ENCODE data around the gene ZFHX3.

The ZFHX3 gene

DNA sequence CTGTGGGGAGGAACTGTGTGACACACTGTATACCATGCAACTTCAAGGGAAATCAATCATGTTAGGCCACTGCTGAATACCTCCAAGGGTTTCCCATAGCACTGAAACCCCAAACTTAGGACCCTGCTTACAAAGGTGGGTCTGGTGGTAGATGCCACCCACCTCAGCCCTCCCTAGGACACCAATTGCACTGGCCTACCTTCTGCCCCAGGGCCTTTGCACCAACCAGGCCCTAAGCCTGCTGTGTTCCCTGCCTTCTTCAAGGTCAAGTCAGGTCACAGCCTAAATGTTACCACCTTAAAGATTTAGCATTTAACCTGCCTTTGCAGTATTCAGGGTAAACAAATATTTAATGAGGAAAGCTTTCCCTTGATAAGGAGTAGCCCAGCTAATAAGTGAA lies 185.8 kb downstream of the ZFHX3 start:
- no peak for DNase-seq

DNA sequence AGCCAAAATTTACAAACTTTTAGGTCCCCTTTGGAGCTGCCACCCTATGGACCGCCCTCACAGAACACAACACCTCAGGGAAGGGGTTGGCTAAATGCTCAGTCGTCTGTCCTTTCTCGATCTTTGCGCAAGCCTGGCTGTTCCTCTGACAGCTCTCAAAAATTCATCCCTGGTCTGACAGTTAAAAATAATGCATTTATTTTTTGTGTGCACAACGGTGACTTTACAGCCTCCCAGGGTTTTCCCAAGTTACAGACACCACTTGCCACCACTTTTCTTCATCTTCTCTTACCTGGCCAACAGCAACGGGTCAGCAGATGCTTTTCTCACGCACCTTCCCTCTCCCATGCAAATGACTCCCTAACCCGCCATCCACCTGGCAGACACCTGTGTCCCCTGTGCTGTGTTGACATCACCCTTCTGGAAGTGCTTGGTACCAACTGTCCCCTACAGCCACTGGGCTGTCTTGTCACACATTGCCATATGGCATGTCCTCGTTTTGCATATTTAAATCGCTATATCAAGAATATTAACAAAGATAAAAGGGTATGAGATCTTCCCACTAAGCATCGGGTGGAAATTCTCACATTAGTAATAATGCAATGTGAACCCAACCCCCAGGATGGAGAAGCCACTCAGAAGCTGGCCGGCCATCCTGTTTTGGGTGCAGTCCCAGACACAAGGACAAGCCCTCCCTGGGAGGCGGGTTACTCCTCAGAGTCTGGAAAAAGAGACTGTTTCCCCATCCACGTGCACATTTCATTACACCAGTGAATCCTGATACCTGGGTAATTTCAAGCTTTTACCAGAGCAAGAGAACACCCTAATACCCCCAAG lies 187.0 kb downstream of the ZFHX3 start:
- no peak for DNase-seq

DNA sequence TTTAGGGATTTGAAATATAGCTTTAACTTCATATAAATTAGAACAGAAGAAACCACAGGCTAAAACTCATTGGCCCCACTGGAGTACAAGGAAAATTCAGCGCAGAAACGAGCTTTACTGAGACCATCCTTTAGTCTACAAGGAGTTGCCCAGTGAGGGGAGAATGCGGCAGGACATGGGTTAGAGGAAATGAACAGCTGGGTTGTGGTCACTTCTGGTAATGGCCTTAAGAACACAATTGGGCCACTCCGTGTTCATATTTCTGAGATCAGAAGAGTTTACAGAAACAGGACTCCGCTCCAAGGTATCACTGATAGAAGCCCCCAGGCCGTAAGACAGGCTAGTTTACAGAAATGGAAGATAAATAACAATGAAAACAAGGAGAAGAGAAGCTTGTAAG lies 188.3 kb downstream of the ZFHX3 start:
- no peak for DNase-seq

DNA sequence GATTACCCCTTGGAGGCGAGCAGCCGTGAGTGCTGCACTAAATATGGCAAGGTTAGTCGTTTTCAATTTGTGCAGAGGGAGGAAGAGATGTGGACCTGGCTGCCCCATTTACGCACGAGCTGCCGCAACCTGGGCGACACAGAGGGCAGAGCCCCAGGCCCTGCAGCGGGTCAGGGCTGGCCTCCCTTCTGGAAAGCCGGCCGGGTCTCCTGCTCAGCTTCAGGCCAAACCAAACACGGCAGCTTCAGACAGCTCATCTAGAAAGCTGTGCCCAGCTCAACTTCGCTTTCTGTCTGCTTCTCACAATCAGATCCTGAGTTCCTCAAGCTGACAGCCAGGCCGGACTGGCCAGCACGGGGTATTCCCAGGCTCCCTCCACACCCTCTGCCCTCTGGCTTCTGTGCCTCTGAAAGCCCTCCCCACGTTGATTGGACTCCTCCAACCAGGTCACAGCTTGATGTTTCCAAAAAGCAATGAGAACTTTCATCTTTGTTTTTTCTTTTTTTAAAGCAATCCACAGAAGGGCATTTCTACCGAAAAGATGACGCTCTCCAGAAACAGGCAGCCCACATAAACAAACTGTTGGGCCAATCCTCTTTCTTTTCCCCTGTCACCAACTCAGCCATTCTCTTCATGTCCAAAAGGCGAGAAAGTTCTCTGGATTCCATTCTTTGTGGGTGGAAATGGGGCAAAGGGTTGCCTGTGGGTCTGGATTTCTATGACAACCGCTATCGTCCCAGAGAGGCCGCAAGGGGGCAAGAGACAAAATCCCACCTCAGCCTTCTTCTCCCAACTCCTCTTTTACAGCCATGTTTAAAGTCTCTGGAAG lies 189.0 kb downstream of the ZFHX3 start:
- DNase-seq, result no peak

DNA sequence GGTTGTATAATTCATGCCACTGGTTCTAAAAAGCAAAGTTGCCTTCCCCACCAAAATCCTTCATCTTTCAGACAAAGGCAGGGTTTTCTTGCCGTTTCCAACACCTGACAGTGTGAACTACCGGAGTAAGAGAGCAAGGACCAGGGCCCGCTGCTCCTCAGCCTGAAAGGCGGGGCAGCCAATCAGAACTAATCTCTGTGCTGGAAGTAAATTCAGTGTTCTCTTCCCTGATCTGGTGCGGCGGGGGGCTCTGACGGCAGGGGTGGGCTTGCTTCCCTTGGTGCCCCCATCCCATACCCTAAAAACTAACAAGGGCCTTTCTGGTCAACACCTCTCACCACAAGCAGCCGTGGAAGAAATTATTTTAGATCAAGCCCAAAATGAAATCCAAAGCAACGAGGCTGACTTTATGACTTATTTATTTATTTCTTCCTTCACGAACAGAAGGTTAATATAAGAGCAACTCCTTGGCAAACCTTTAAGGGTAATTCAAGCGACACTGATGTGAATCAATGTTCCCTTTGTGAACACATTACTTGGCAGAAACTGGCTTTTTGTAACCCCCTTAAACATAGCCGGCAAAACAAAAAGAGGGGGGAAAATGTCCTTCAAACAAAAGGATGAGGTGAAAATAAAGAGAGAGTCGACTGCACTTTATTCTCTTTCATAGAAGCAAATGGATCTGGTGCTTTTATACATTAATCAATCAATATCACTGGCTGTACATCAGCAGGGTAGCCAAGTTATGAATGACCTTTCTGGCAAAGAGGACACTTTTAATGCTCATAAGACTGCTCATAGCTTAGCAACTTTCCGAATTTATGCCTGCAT lies 189.9 kb downstream of the ZFHX3 start:
- DNase-seq, result no peak

DNA sequence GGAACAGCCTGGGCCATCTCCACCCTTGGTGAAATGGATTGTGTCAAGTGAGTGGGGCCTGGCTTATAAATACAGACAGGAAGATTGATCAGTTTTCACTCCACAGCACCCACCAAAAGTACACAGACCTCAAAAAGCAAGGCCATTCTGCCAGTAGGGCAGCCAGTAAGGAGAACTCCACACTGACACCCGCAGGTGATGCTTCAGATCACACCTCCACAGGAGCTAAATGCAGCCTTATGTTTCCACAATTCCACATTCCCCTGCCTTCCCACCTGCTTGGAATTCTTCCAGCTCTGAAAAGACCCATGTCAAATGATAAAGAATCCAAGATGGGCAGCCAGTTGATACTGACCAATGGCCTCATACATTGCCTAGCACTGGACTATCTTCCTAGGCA lies 191.1 kb downstream of the ZFHX3 start:
- DNase-seq, result no peak

DNA sequence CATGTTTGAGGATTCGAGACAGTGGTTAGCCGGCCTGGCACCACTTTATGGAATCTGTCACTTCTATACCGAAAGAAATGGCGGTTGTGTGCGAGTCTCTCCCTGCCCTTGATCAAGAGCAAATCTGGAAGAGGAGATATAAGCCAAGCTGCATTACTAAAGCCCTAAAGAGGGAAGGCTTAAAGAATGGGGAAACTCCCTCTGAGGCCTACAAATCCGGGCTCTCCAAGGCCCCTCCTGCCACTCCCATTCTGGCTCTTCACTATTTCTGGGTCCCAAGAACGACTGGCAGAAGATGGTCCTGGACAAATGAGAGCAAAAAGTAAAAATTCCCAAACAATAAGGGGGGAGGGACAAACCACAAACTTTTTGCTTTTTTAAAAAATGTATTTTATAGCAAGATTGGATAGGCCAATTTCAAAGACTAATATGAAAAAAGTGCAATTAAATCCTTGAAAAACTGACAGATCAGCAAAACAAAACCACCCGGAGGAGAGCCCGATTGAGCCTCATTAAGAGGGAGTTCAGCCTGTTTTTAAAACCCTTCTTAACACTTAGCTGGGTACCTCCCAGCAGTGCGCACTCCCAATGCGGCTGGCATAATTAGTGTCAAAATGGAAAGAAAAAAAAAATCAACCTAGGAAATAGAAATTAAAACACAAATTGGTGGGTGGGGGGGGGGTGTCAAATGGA lies 193.5 kb downstream of the ZFHX3 start:
- no peak for DNase-seq

DNA sequence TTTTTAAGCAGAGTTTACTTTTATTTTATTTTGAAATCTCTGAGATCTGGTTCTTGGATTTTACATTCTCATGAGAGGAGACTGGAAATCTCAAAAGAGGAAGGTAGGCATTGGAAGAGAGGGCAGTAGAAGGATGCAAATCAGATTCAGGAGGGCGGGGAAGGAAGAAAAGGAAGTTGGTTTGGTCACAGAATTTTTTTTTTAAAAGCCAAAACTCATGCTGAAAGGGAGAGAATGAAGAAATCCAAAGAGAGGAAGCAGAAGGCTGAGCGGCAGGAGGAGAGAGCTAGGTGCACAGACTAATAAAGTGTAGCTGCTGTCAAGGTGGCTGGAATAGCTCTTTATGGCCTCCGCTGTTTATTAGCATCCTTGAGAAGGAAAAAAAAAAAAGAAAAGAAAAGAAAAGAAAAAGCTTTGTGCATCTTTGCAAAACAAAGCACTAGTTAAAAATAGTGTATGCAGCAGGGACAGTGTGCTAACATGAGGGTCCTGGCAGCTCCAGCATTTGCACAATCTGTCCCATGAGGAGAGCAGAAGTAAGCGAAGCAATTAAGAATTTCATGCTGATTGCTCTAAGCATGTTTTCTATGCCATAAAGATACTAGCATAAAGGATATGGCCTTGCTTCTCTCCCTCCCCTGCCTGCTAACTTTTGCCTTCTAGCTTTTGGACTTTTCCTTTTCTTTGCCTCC lies 194.2 kb downstream of the ZFHX3 start:
- DNase-seq, result no peak

DNA sequence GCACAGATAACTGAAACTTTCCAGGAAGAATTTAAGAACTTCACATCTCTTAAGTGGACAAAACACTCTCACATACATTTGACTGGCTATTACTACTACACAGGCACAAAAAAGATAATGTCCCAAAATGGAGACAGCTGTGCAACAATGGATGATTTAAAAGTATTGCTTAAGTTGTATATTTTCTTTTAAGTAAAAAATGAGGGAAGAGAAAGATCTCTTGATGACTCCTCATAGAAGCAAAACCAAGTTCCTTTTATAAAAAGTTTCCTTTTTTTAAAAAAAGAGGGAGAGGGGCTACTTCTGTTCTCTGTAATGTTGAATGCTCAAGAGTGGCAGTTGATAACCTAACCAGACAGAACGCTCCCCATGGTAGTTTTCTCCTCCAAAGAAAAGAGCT lies 195.5 kb downstream of the ZFHX3 start:
- DNase-seq, result no peak

DNA sequence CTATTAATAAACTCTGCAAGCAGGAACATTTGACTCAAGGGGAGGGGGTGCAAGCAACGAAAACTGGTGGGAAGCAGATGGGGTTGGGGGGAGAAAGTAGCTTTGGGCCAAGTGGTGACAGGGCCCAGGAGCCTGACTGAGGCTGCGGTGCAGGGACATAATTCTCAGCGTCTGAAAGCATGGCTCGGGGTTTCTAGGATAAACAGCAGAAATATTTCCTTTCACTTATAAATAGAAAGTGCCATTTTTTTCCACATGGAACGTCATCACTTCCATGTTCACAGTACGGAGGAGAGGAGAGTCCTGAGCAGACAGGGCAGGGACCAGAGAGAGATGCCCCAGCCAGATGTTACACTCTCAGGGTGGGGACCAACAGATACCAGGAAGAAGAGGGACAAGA lies 197.1 kb downstream of the ZFHX3 start:
- DNase-seq, result no peak

DNA sequence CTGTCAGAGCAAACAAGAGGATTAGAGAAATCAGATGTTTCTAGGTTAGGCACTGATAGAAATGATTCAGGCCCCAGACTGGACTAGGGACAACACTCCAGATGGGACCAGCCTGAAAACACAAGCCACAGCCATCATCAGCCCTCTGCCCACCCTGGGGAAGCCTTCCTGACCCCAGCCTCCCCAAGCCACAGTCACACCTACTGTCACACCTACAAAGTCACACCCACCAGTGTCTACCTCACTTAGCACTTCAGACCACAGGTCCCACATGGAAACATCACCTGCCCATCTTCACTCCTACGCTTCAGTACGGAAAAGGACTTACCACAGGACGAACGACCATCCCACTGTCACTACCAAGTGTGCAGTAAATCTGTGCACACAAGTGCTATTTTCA lies 197.9 kb downstream of the ZFHX3 start:
- no peak for DNase-seq

DNA sequence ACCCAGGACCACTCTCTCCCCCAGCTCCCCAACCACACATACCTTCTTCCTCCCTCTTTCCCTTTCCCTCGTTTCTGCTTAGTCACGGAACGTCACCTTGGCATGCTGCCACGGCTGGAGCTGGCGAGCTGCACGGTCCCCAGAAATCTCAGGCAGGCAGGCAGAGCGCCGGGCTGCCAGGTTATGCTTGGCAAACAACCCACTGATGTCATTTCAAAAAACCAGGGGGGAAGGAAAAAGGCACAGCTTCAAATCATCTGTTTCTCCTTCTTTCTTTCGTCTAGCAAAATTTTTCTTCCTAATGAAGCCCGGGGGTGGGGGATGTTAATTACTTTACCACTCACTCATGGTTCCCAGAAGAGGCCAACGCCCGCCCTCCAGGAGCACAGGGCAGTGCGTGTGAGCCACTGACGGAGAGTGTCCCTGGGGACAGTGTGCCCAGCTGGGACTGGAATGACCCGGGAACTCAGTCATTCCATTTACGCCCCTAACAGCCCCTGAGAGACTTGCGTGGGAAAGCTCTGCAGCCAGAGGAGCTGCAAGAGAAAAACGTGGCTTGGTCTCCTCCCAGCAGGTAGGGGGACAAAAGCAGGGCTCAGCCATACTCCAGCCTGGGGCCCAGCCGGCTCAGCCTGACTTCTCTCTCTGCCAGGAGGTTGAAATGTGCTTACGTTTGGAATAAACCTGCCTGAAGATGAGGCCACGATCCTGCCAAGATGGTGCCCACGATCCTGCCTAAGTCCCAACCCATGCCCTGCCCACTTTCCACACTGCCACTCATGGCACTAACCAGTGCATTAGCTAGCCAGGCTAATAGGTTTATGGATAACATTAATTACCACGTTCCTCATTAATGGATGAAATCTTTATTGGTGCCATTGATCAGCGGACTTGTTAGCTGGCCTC lies 198.9 kb downstream of the ZFHX3 start:
- peak; percentile 77 for DNase-seq

DNA sequence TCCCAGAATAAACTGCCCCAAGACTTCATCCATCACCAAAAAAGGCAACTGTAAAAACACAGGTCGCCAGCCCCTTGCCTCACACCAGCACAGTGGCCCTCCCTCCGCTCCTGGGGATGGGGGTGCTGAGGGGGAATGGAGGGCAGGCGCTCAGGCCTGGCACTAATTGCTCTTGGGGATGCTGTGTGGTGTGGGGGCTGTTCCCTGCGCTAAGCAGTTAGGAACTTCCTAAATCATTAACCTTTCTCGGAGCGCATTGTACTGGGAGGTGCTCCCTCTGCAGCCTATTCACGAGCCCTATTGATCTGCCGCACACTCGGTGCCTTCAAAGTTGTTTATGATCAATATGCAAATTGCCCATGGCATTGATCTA lies 199.9 kb downstream of the ZFHX3 start:
- DNase-seq, result no peak

DNA sequence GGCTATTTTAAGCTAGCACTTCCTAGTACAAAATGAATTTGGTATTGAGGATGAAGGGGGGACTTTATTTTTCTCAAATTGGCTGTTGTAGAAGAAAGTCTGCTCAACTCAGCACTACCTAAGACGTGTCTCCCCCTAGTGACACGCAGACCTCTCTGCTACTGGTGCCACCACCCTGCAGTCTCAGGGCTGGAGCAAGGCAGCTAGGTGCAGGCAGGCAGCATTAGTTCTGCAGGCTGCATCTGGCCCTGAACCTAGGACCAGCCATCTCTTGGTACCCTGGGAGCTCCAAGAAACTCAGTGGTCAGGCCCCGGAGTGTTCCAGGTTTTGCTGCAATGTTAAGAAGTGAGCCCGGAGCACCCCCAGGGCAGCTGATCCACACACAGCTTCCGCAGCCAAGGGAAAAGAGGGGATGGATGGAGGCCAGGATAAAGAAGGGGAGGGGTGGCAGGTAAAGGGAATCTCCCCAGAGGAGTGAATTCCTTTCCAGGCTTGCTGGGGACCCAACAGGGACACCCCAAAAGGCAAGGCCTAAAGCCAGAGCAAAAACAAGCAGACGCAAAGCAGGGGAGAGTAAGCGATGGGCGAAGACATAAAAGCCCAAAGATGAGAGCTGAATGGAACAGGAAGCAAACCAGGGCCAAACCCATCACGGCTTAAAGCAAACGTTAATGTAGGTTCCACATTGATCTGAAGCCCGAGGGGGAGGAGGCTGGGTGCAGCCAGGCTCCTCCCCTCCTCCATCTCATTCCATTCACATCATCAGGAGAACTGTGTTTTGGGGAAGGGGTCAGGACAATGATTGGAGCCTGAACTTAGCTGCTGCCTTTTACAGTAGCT lies 200.5 kb downstream of the ZFHX3 start:
- DNase-seq, result no peak

DNA sequence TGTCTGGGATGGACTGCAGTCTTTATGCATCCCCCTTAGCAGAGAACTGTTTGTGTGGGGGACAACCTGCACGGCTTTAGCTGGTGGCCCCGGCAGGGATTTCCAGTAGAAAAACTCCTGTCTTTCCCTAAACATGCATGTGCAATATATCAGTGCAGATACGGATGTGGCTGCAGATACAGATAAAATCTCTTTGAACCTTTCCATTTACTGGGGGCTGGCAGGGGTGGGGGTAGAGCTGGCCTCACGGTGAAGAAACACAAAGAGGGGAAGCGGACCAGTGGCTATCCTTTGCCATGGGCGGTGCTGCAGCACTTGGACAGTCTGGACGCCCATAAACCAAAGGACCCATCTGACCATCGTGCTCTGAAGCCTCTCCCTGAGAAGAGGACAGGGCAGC lies 201.3 kb downstream of the ZFHX3 start:
- no peak for DNase-seq

DNA sequence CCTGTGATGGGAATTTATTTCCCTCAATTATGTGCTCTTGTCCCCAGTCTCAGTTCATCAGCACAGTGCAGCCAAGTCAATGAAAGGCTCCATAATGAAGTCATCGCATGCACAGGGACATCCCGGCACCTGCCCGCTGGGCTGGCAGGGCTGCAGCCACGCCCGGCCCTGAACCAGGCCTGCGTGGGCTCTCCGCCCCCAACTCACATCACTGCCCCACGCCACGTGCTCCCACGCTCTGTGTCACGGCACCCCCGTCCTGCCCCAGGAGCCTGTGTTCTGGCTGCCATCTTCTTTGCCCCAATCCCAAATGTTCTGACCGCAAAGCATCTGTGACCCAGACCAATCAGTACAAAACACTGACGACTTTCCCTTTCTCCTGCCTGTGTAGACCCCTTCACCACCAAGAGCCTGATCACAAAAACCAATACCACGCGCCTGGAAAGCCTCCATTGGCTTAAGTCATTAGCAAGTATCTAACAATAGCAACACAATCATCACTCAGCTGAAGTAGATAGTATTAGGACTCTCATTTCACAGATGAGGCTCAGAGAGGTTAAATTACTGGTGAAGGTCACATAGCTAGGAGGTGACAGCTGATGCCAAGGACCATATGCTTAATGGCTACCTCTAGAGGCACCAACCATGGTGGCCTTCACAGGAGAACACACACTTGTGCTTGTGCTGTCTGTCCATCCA lies 202.5 kb downstream of the ZFHX3 start:
- DNase-seq, result no peak

DNA sequence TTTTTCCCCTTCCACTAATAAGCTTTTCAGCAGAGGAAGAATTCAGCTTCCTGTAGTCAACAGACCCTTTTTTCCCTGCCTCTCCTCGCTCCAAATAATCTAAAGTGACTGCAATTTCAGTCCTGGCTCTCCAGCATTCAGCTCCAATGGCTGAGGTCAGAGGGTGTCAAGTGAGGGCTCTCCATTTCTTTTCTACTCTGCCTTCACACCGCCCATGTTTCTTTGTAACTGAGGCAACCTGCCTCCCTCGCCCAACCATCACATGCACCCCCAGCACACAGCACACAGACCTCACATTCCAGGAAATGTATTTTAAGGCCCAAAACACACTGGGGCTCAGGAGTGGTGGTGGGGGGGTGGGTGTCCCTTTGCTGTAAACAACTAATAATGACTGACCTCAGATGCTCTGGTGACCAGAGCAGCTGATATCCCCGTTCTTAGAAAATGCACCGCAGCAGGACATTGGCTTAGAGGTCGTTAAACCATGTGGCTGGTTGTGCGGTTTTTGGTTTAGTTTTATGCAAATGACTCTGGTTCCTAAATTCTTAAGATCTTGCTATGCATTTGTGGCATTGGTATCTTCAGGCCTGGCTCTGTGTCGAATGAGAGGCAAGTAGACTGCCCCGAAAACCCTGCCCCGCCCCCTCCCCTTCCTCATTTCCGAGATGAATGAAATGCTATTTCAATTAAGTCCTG lies 203.6 kb downstream of the ZFHX3 start:
- no peak for DNase-seq

DNA sequence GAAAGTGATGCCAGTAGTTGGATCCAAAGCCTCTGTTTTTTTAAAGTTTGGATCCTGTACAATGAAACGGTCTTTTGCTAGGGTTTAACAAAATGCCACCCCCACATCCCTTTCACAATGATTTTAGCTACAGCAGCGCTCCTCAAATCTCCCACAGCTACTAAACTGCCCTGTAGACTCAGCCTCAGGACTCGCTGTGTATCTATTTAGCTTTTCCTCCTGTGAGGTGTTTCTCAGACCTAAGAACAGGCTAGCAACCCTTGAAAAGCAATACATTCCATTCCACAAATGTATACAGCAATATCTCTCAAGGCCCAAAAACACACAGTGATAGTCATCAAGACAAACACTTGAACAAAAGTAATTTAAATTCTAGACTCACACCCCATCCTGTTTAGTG lies 206.4 kb downstream of the ZFHX3 start:
- DNase-seq, result no peak
